Spleen (tissue), 7 donors: ENCODE data around the gene RBP2.

Experiments
- CTCF ChIP-seq, 11 experiments: fragments of 200-600 bp in 7 of 11; fragments of 450-650 bp in 4 of 11; sonication (generic) in 4 of 11; IDR thresholded peaks in 8 of 11; conservative IDR thresholded peaks in 3 of 11; 1 replicate in 7 of 11; 2 replicates in 4 of 11; pipeline versions ENCODE4 v1.4.0 to v1.8.0; 2016 to 2021; ENCODE audit warnings: antibody characterized with exemption in 11 of 11, inconsistent platforms in 4 of 11, mild to moderate bottlenecking in 1 of 11
- POLR2AphosphoS5 ChIP-seq, 3 donors: sonication (generic); formaldehyde crosslinking; IDR thresholded peaks; one replicate each; pipeline ENCODE4 v1.5.1; 2017; ENCODE audit warnings: antibody characterized with exemption in 3 of 3
- donor health status: DM: no; HTN: no; CAD: no; lungs with moderate emphysema.
- donor health status: DM: no; HTN: no; CAD: no.
- donor health status: DM: no; HTN: no; CAD: no.

- TF ChIP-seq CTCF (IDR thresholded peaks at IDR 0.05 in 8 of 11, conservative IDR thresholded peaks at IDR 0.05 in 3 of 11) (no peak), POLR2AphosphoS5 (IDR thresholded peaks at IDR 0.05) (no peak)
These were observed 44.8 kb upstream of the RBP2 start for GRCh38 chr3:139521144-139521543.
